Stimulated activated CD4-positive, alpha-beta T cell treated with anti-CD3 and anti-CD28 coated beads, TNF-alpha, amount 100 ng/mL, for 4 hours (primary cell): ENCODE results near the gene OMP.
"Not testable (repeated sequence)": the region's sequence is repeated elsewhere in the genome, so short reads cannot be mapped to it uniquely, and the experiment has no call there.

Experiments
- DNase-seq, 3 experiments: peaks; one replicate each; pipeline ENCODE4 v3.0.0-alpha.2; 2020; ENCODE audit warnings: low read depth in 3 of 3

Gene OMP

GRCh38 chr11:77102246-77103210, at the start of gene OMP:
Gene OMP (plus strand): TSS chr11:77102840. CDS start chr11:77102840, 0 bp downstream.
- no peak for DNase-seq

- no peak for DNase-seq
Observed at GRCh38 chr11:77053217-77054015, 49.2 kb upstream of the OMP start.

- DNase-seq, result no peak
Observed at GRCh38 chr11:77054084-77054483, 48.6 kb upstream of the OMP start.

GRCh38 chr11:77055101-77055561, 47.5 kb upstream of the OMP start:
- DNase-seq, result no peak

- no peak for DNase-seq
Observed at GRCh38 chr11:77055913-77056312, 46.7 kb upstream of the OMP start.

GRCh38 chr11:77056814-77057402, 45.7 kb upstream of the OMP start:
- DNase-seq, result no peak

- DNase-seq, result no peak
Observed at GRCh38 chr11:77057938-77058474, 44.6 kb upstream of the OMP start.

- no peak for DNase-seq
Observed at GRCh38 chr11:77058900-77059299, 43.7 kb upstream of the OMP start.

GRCh38 chr11:77059806-77060205, 42.8 kb upstream of the OMP start:
- no peak for DNase-seq

GRCh38 chr11:77060234-77060633, 42.4 kb upstream of the OMP start:
- DNase-seq, result no peak

GRCh38 chr11:77061258-77061657, 41.4 kb upstream of the OMP start:
- not testable (repeated sequence) for DNase-seq

- no peak for DNase-seq
Observed at GRCh38 chr11:77062924-77063323, 39.7 kb upstream of the OMP start.

- no peak for DNase-seq
Observed at GRCh38 chr11:77063407-77063806, 39.2 kb upstream of the OMP start.

GRCh38 chr11:77063861-77064260, 38.8 kb upstream of the OMP start:
- DNase-seq, result no peak

GRCh38 chr11:77064648-77065217, 37.9 kb upstream of the OMP start:
- no peak for DNase-seq

GRCh38 chr11:77065878-77066228, 36.8 kb upstream of the OMP start:
- DNase-seq, result no peak

- peak; percentile 73 to 82 (median 75) for DNase-seq
Observed at GRCh38 chr11:77066229-77067042, 36.2 kb upstream of the OMP start, which contains the start of gene CAPN5. Gene CAPN5 (plus strand): TSS chr11:77066971. CDS start chr11:77084887, 17,916 bp downstream.

- DNase-seq, result no peak
Observed at GRCh38 chr11:77067861-77068443, 34.7 kb upstream of the OMP start.

- DNase-seq, result no peak
Observed at GRCh38 chr11:77068457-77069335, 33.9 kb upstream of the OMP start.
